ENCODE data around the gene COL18A1. TPM values are rescaled to one million over a fixed set of nuclear protein-coding genes. Genes with fewer than 3 reads are reported as not detected.

Gene COL18A1
- total and polyA plus RNA-seq, 9 of the 15 experiments (the other 6 are each of a cell fraction or from before 2014, with no cell fraction given) = 0.14 to 16.4 (median 2.0) TPM

DNA sequence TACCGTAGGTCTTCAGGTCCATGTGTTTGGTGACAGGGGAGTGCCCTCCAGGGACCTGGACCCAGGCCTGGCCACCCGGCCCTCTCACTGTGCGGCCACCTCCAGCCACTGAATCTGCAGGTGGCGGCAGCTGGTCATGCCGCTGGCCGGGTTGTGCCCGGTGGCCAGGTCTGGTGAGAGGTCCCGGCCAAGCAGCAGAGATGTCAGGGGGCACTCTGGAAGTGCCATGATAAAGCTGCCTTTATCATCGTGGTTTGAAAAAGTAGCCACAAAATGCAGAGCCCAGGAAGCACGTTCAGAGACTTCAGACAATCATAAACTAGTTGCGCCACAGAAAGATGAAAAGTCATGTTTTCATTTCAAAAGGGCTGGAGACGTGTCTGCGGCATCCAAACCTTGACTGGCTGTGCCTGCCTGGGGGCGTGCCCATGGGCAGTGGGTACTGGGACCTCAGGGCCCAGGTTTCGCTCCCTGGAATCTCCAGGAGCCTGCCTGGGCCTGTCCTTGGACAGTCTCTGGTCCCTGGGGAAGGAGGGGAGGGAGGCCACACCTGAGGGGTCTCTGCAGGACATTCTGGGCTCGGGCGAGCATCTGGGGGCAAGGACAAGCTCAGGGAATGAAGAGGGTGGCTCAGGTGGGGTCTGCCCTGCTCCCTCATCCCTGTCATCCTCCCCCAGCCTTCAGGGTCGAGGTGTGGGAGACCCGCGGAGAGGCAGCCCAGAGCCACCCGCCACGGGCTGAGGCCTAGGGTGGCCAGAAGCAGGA lies 44.9 kb downstream of the COL18A1 start:
- no peak for FAIRE-seq

DNA sequence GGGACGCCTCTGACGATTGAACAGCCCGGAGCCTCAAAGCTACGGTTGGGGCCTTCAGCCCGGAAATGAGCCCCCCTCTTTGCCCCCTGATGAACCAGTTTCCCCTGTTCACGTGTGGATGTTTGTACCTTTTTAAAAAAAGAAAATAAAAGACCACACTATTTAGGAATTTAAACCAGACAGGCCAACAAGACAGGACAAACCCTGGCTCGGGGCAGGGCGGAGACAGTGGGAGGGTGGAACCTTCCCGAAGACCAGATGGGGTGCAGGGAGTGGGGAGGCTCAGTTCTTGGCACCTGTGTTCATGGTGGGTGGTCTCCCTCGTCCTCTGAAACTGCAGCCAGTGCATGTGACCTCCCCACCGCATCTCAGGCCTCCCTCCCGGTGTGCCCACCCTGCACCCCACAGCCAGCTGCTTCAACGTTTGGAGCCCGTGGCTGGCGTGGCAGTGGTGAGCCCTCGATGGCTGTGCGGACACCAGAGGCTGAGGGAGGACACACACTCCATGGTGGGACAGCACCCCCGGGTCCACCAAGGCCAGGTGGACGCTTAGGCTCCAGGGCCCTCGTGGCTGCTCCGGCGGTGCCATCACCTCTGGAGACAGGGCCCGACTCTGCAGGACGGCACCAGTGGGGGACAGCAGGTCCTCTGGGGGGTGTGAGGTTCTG lies 45.6 kb downstream of the COL18A1 start:
- Histone ChIP-seq H3K79me2 (ENCODE audit: control insufficient read depth, insufficient read depth, low read length) (no peaks in the 10 kb centered on the region), H3K27ac (ENCODE audit: extremely low read depth, low read depth, low read length) (no peak overlapping the region), H3K9me3 (replicated peaks; ENCODE audit: control insufficient read depth, insufficient read depth, low read depth, low read length) (peaks cover 22% of the 10 kb centered on the region), H4K20me1 (replicated peaks; ENCODE audit: control insufficient read depth, insufficient read depth, low read length) (peaks cover 9% of the 10 kb centered on the region; the same call in 1 of the 2 replicates), H3K4me3 (no peak overlapping the region), H3K9ac (ENCODE audit: insufficient read depth in 1 of 2, low read depth in 2 of 2, low read length in 2 of 2) (no peak overlapping the region; a peak in 1 of 4 replicates), H3K27me3 (ENCODE audit: control insufficient read depth in 2 of 2, insufficient read depth in 2 of 2, low read length in 2 of 2) (peaks cover 0 to 7% of the 10 kb centered on the region in 2 experiments; a peak in 2 of 5 replicates), H3K36me3 (ENCODE audit: control insufficient read depth, insufficient read depth, low read length) (no peaks in the 10 kb centered on the region; the same call in 2 of the 3 replicates), H3K4me1 (replicated peaks in 1 of 2; ENCODE audit: control insufficient read depth in 2 of 2, insufficient read depth in 2 of 2, low read length in 2 of 2) (peaks cover 0 to 42% of the 10 kb centered on the region in 2 experiments; a peak in 1 of 5 replicates), H3K9me1 (ENCODE audit: control insufficient read depth, insufficient read depth, low read length) (no peaks in the 10 kb centered on the region), H3K4me2 (ENCODE audit: insufficient read depth, low read length) (no peak overlapping the region), H2AFZ (ENCODE audit: low read depth, low read length) (no peak overlapping the region)
- DNase-seq (ENCODE audit: extremely low read depth in 1 of 4, low spot score in 3 of 4) (no peak), FAIRE-seq (no peak), ATAC-seq (no peak)
- in situ Hi-C loops (cut with MboI) (no loop called here), intact Hi-C loops (cut with micrococcal nuclease) (no loop called here)
- ChIA-PET CTCF (ENCODE audit: low intra/inter-chr PET ratio) (no interaction called here), POLR2A (interaction anchor here (0.7 to 2.2 kb wide), 3 partner anchors 10 to 254 kb away, joined by 3 to 5 read pairs (median 3); no protein-coding TSS in a partner anchor)
- 15% methylated on average over 24 of the region's 24 CpGs for WGBS (ENCODE audit: insufficient coverage, low coverage, missing lambda C conversion rate)
- BruUV-seq (replicated peaks) = no TSS peak
- TF ChIP-seq MEF2A (IDR thresholded peaks at IDR 0.05; ENCODE audit: control insufficient read depth, low read depth, low read length) = no peak
- no peak for TF ChIP-seq ZC3H4 (CRISPR knock-in tag; IDR thresholded peaks at IDR 0.05; ENCODE audit: borderline replicate concordance)
- TF ChIP-seq ZNF77 (CRISPR knock-in tag; IDR thresholded peaks at IDR 0.05) = no peak
- TF ChIP-seq, protein P1, sequence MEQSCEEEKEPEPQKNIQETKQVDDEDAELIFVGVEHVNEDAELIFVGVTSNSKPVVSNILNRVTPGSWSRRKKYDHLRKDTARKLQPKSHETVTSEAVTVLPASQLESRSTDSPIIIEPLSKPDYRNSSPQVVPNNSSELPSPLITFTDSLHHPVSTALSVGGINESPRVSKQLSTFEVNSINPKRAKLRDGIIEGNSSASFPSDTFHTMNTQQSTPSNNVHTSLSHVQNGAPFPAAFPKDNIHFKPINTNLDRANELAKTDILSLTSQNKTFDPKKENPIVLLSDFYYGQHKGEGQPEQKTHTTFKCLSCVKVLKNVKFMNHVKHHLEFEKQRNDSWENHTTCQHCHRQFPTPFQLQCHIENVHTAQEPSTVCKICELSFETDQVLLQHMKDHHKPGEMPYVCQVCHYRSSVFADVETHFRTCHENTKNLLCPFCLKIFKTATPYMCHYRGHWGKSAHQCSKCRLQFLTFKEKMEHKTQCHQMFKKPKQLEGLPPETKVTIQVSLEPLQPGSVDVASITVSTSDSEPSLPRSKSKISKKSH (CRISPR knock-in tag; IDR thresholded peaks at IDR 0.05) = no peak
- TF ChIP-seq HMG20A (CRISPR knock-in tag; conservative IDR thresholded peaks at IDR 0.05) = no peak
- no peak for TF ChIP-seq ZNF507 (tag; conservative IDR thresholded peaks at IDR 0.05)

More for the DNA sequence above, 44.9 kb downstream of the COL18A1 start:
- WGBS (ENCODE audit: insufficient coverage, low coverage, missing lambda C conversion rate) = 28% methylated on average over 22 of the region's 22 CpGs
- no TSS peak for BruUV-seq (replicated peaks)
- Histone ChIP-seq H3K27me3 (ENCODE audit: control insufficient read depth in 2 of 2, insufficient read depth in 2 of 2, low read length in 2 of 2) (peaks cover 0 to 11% of the 10 kb centered on the region in 2 experiments; a peak in 3 of 5 replicates), H3K79me2 (ENCODE audit: control insufficient read depth, insufficient read depth, low read length) (no peaks in the 10 kb centered on the region), H3K9ac (ENCODE audit: insufficient read depth in 1 of 2, low read depth in 2 of 2, low read length in 2 of 2) (no peak overlapping the region), H3K9me1 (ENCODE audit: control insufficient read depth, insufficient read depth, low read length) (no peaks in the 10 kb centered on the region), H3K4me1 (replicated peaks in 1 of 2; ENCODE audit: control insufficient read depth in 2 of 2, insufficient read depth in 2 of 2, low read length in 2 of 2) (peaks cover 0 to 35% of the 10 kb centered on the region in 2 experiments; a peak in 1 of 5 replicates), H3K4me3 (no peak overlapping the region), H3K27ac (ENCODE audit: extremely low read depth, low read depth, low read length) (no peak overlapping the region), H4K20me1 (replicated peaks; ENCODE audit: control insufficient read depth, insufficient read depth, low read length) (peaks cover 2% of the 10 kb centered on the region; the same call in 1 of the 2 replicates), H2AFZ (ENCODE audit: low read depth, low read length) (no peak overlapping the region), H3K9me3 (replicated peaks; ENCODE audit: control insufficient read depth, insufficient read depth, low read depth, low read length) (peaks cover 25% of the 10 kb centered on the region), H3K4me2 (ENCODE audit: insufficient read depth, low read length) (no peak overlapping the region), H3K36me3 (ENCODE audit: control insufficient read depth, insufficient read depth, low read length) (no peaks in the 10 kb centered on the region; the same call in 2 of the 3 replicates)
- in situ Hi-C loops (cut with MboI) = loop anchor here (5.0 to 10.0 kb wide), 2 partner anchors 303 to 495 kb away; no protein-coding TSS in a partner anchor
- TF ChIP-seq ZNF146 (CRISPR knock-in tag; IDR thresholded peaks at IDR 0.05; ENCODE audit: unreplicated experiment) = no peak
- ChIA-PET CTCF (ENCODE audit: low intra/inter-chr PET ratio) (no interaction called here), POLR2A (interaction anchor here (0.7 to 2.2 kb wide), 2 partner anchors 10 to 253 kb away, joined by 3 to 5 read pairs; no protein-coding TSS in a partner anchor)
- intact Hi-C loops (cut with micrococcal nuclease) = loop anchor here (5.0 kb wide), 1 partner anchor 372 kb away; no protein-coding TSS in a partner anchor
- DNase-seq (ENCODE audit: extremely low read depth in 1 of 4, low spot score in 3 of 4) (no peak), ATAC-seq (no peak)
